Dermis microvascular lymphatic vessel endothelial cell (primary cell): ENCODE results near the gene GRAP2. TPM values are rescaled to one million over a fixed set of nuclear protein-coding genes. Genes with fewer than 3 reads are reported as not detected.
"Not testable (repeated sequence)": the region's sequence is repeated elsewhere in the genome, so short reads cannot be mapped to it uniquely, and the experiment has no call there.

Source experiments
- DNase-seq, 2 donors: peaks; one replicate each; pipeline versions ENCODE4 v3.0.0 to v3.0.0-alpha.2; 2010; ENCODE audit warnings: low read depth in 2 of 2
- total RNA-seq: library from RNA; depleted of rRNA; stranded (reverse); fragments of >200 nt; gene quantifications from 2 replicates; pipeline ENCODE4 v1.2.1, GENCODE V29; 2014

Gene GRAP2
- total RNA-seq, 1 donor from 2014 or later = not detected

GRCh38 chr22:39897841-39898240, 3.0 kb upstream of the GRAP2 start:
- no peak for DNase-seq

- no peak for DNase-seq
These were observed 1.9 kb upstream of the GRAP2 start for GRCh38 chr22:39898997-39899396.

- no peak for DNase-seq
These were observed 772 bp downstream of the GRAP2 start for GRCh38 chr22:39901565-39902146.

GRCh38 chr22:39904024-39904423, 3.1 kb downstream of the GRAP2 start:
- DNase-seq = not testable (repeated sequence)

- no peak for DNase-seq
These were observed 4.0 kb downstream of the GRAP2 start for GRCh38 chr22:39904862-39905261.

GRCh38 chr22:39905687-39906086, 4.8 kb downstream of the GRAP2 start:
- DNase-seq = no peak

GRCh38 chr22:39906207-39906606, 5.3 kb downstream of the GRAP2 start:
- no peak for DNase-seq

- no peak for DNase-seq
These were observed 6.2 kb downstream of the GRAP2 start for GRCh38 chr22:39907047-39907446.

GRCh38 chr22:39907605-39908097, 6.8 kb downstream of the GRAP2 start:
- DNase-seq = no peak

- DNase-seq = no peak
These were observed 7.3 kb downstream of the GRAP2 start for GRCh38 chr22:39908136-39908535.

GRCh38 chr22:39908737-39909136, 7.9 kb downstream of the GRAP2 start:
- DNase-seq = no peak

- no peak for DNase-seq
These were observed 10.2 kb downstream of the GRAP2 start for GRCh38 chr22:39910876-39911613.

- DNase-seq = no peak
These were observed 12.4 kb downstream of the GRAP2 start for GRCh38 chr22:39913321-39913720.

- DNase-seq = no peak
These were observed 13.0 kb downstream of the GRAP2 start for GRCh38 chr22:39913886-39914285.

GRCh38 chr22:39914584-39914983, 13.7 kb downstream of the GRAP2 start:
- no peak for DNase-seq

- DNase-seq = no peak
These were observed 14.4 kb downstream of the GRAP2 start for GRCh38 chr22:39915295-39915726.

GRCh38 chr22:39916496-39916895, 15.6 kb downstream of the GRAP2 start:
- no peak for DNase-seq

GRCh38 chr22:39917197-39917643, 16.3 kb downstream of the GRAP2 start:
- no peak for DNase-seq

GRCh38 chr22:39917776-39918495, 17.1 kb downstream of the GRAP2 start:
- no peak for DNase-seq

- no peak for DNase-seq
These were observed 19.4 kb downstream of the GRAP2 start for GRCh38 chr22:39920134-39920743.

GRCh38 chr22:39923696-39924095, 22.8 kb downstream of the GRAP2 start:
- DNase-seq = no peak

GRCh38 chr22:39924286-39924685, 23.4 kb downstream of the GRAP2 start:
- DNase-seq = no peak
